ENCODE results near the gene C12orf50. TPM values are rescaled to one million over a fixed set of nuclear protein-coding genes. Genes with fewer than 3 reads are reported as not detected.

The C12orf50 gene
- total and polyA plus RNA-seq, 2 donors (not counting 1 experiment from before 2014, with no cell fraction given), result 0.07 to 0.10 TPM

DNA sequence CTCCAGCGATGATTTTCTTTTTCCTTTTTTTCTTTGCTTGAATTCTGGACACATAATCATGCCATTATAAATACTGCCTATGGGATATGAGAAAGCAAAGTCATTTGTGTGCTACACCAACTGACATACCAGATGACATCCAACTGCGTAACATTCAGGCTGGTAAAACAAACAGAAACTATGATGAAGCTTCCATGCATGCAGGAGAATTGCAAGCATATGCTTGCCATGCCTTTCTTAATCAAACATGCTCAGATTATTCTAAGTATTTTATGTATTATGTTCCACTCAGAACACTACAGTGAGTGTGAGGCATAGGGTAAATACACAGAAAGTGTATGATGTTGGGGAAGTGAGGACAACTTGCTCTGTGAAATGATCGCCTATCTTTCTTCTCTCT is 97.4 kb downstream of the C12orf50 start:
- intact Hi-C loops (cut with micrococcal nuclease), result no loop called here
- ATAC-seq (ENCODE audit: low read depth), result no peak

DNA sequence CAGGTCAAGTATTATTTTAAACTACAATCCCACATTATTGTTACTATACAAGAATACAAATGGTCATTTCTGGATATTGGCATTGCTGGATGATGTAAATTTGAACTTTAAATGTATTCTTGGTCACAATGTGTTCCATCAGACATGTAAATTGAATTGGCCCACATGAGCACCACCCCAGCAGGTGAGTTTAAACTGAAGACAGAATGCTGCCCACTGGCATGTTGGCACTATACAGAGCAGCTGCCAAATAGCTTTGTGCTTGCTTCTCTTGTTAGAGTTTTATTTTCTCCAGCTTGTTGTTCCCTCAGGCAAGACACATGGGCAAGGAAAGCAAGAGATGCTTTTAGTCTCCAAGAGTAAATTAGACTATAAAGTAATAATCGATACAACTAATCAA is 98.6 kb downstream of the C12orf50 start:
- CTCF ChIA-PET, result no interaction called here
- H3K4me1 Mint-ChIP-seq, result no peaks in the 10 kb centered on the region
- no peaks in the 10 kb centered on the region for H3K27me3 Mint-ChIP-seq
- DNase-seq (no peak), ATAC-seq (ENCODE audit: low read depth) (no peak)
- Histone ChIP-seq H3K27ac (ENCODE audit: low read length in 2 of 2) (no peak overlapping the region), H4K20me1 (ENCODE audit: control insufficient read depth, insufficient read depth, low read length, poor library complexity, severe bottlenecking) (no peaks in the 10 kb centered on the region), H3K9ac (ENCODE audit: low read length) (no peak overlapping the region), H3K4me3 (ENCODE audit: control extremely low read depth in 1 of 5, extremely low read depth in 1 of 5, insufficient read depth in 1 of 5, low read depth in 2 of 5, low read length in 4 of 5) (no peak overlapping the region), H2AFZ (ENCODE audit: insufficient read depth, low read depth, low read length, poor library complexity, severe bottlenecking) (no peak overlapping the region), H3K79me2 (ENCODE audit: control insufficient read depth, insufficient read depth, low read length) (no peaks in the 10 kb centered on the region), H3K27me3 (replicated peaks in 1 of 4; ENCODE audit: control extremely low read depth in 1 of 4, control insufficient read depth in 3 of 4, insufficient read depth in 4 of 4, low read length in 3 of 4) (peaks cover 0 to 2% (median 0%) of the 10 kb centered on the region in 4 experiments), H3K9me3 (ENCODE audit: control extremely low read depth in 1 of 3, control insufficient read depth in 2 of 3, insufficient read depth in 1 of 3, low read length in 2 of 3) (no peaks in the 10 kb centered on the region), H3K4me2 (replicated peaks; ENCODE audit: low read depth, low read length, poor library complexity, severe bottlenecking) (no peak overlapping the region), H3K4me1 (ENCODE audit: control insufficient read depth in 2 of 2, insufficient read depth in 2 of 2, low read length in 2 of 2) (no peaks in the 10 kb centered on the region), H3K36me3 (replicated peaks in 1 of 2; ENCODE audit: control extremely low read depth in 1 of 2, control insufficient read depth in 1 of 2, extremely low read depth in 1 of 2, insufficient read depth in 2 of 2, low read length in 1 of 2) (no peaks in the 10 kb centered on the region)
- TF ChIP-seq EZH2 (IDR thresholded peaks at IDR 0.05; ENCODE audit: borderline replicate concordance, insufficient read depth, low read depth, low read length, poor library complexity, severe bottlenecking) (no peak), CTCF (IDR thresholded peaks at IDR 0.05) (no peak)
- POLR2A ChIA-PET, result no interaction called here
- H3K27ac Mint-ChIP-seq, result no peak overlapping the region
- no peak overlapping the region for H3K4me3 Mint-ChIP-seq
- WGBS (ENCODE audit: insufficient coverage), result no CpG with 5 or more reads among the region's 1 CpG
- H3K9me3 Mint-ChIP-seq (ENCODE audit: insufficient read depth), result no peaks in the 10 kb centered on the region
- intact Hi-C loops (cut with micrococcal nuclease), result no loop called here

More for the DNA sequence above, 97.4 kb downstream of the C12orf50 start:
- no peak overlapping the region for H3K4me2 ChIP-seq (replicated peaks; ENCODE audit: low read depth, low read length, poor library complexity, severe bottlenecking)
- 100% methylated on average over 1 of the region's 3 CpGs for WGBS (ENCODE audit: insufficient coverage)
- H3K36me3 ChIP-seq (replicated peaks in 1 of 2; ENCODE audit: control extremely low read depth in 1 of 2, control insufficient read depth in 1 of 2, extremely low read depth in 1 of 2, insufficient read depth in 2 of 2, low read length in 1 of 2), result no peaks in the 10 kb centered on the region
- Mint-ChIP-seq H3K27me3 (no peaks in the 10 kb centered on the region), H3K9me3 (ENCODE audit: insufficient read depth) (no peaks in the 10 kb centered on the region), H3K27ac (no peak overlapping the region), H3K4me3 (no peak overlapping the region), H3K4me1 (no peaks in the 10 kb centered on the region)
- H3K79me2 ChIP-seq (ENCODE audit: control insufficient read depth, insufficient read depth, low read length), result no peaks in the 10 kb centered on the region
- no peak overlapping the region for H3K9ac ChIP-seq (ENCODE audit: low read length)
- no peak for TF ChIP-seq CTCF (IDR thresholded peaks at IDR 0.05)
- no peak for TF ChIP-seq EZH2 (IDR thresholded peaks at IDR 0.05; ENCODE audit: borderline replicate concordance, insufficient read depth, low read depth, low read length, poor library complexity, severe bottlenecking)
- H3K4me3 ChIP-seq (ENCODE audit: control extremely low read depth in 1 of 5, extremely low read depth in 1 of 5, insufficient read depth in 1 of 5, low read depth in 2 of 5, low read length in 4 of 5), result no peak overlapping the region
- H3K27ac ChIP-seq (ENCODE audit: low read length in 2 of 2), result no peak overlapping the region
- ChIA-PET CTCF (no interaction called here), POLR2A (no interaction called here)
- no peak for DNase-seq
- peaks cover 0 to under 1% (median 0%) of the 10 kb centered on the region in 3 donors for H3K9me3 ChIP-seq (ENCODE audit: control extremely low read depth in 1 of 3, control insufficient read depth in 2 of 3, insufficient read depth in 1 of 3, low read length in 2 of 3)
- H3K4me1 ChIP-seq (ENCODE audit: control insufficient read depth in 2 of 2, insufficient read depth in 2 of 2, low read length in 2 of 2), result no peaks in the 10 kb centered on the region
- H3K27me3 ChIP-seq (replicated peaks in 1 of 4; ENCODE audit: control extremely low read depth in 1 of 4, control insufficient read depth in 3 of 4, insufficient read depth in 4 of 4, low read length in 3 of 4), result peaks cover 0 to 2% (median 0%) of the 10 kb centered on the region in 4 experiments
- H4K20me1 ChIP-seq (ENCODE audit: control insufficient read depth, insufficient read depth, low read length, poor library complexity, severe bottlenecking), result no peaks in the 10 kb centered on the region
- no peak overlapping the region for H2AFZ ChIP-seq (ENCODE audit: insufficient read depth, low read depth, low read length, poor library complexity, severe bottlenecking)

Small RNAs within 50 kb of the gene (small RNA-seq; reads per million reads assigned to genes)
- gene RNA5SP364 (ENCODE audit: insufficient read length, low read depth, low replicate concordance), result not detected

Other genes starting within 250 kb of the C12orf50 start
- 27.3 and 31.0 TPM in 2 replicates for gene CEP290, start 112.7 kb upstream of the C12orf50 start, total RNA-seq
- gene CEP290, start 112.7 kb upstream of the C12orf50 start, polyA plus RNA-seq, result 2.6 and 6.4 TPM in 2 replicates
- gene TMTC3, start 112.9 kb upstream of the C12orf50 start, total RNA-seq, result 8.9 and 10.1 TPM in 2 replicates
- 1.7 and 4.9 TPM in 2 replicates for gene TMTC3, start 112.9 kb upstream of the C12orf50 start, polyA plus RNA-seq

All from B cell (primary cell).